MM.1S (cell line): ENCODE results near the gene NAALADL1.

Source experiments
- DNase-seq: peaks from one replicate; pipeline ENCODE4 v3.0.0-alpha.2; 2015
- H2AFZ ChIP-seq: fragments of 300-600 bp; sonication (generic); 2 replicates; pipeline ENCODE4 v1.6.0; 2016; ENCODE audit warnings: antibody characterized with exemption, low read length
- H3F3A ChIP-seq: fragments of 300-600 bp; sonication (generic); 2 replicates; pipeline ENCODE4 v1.6.1; 2016; ENCODE audit warnings: mild to moderate bottlenecking, antibody characterized with exemption, low read length, moderate library complexity, mixed read lengths; ENCODE audit not compliant: insufficient read depth
- H3K27ac ChIP-seq: fragments of 300-600 bp; sonication (generic); 2 replicates; pipeline ENCODE4 v1.5.1; 2016; ENCODE audit warnings: mild to moderate bottlenecking, low read length
- H3K27me3 ChIP-seq: fragments of 300-600 bp; sonication (generic); replicated peaks from 2 replicates; pipeline ENCODE4 v1.6.0; 2016; ENCODE audit warnings: low read length; ENCODE audit not compliant: insufficient read depth
- H3K36me3 ChIP-seq: fragments of 300-600 bp; sonication (generic); replicated peaks from 2 replicates; pipeline ENCODE4 v1.6.1; 2016; ENCODE audit warnings: mild to moderate bottlenecking, low read length, mixed read lengths; ENCODE audit not compliant: insufficient read depth
- H3K4me1 ChIP-seq: fragments of 300-600 bp; sonication (generic); 2 replicates; pipeline ENCODE4 v1.6.1; 2016; ENCODE audit warnings: low read length, mixed read lengths
- H3K4me2 ChIP-seq: fragments of 300-600 bp; sonication (generic); 2 replicates; pipeline ENCODE4 v1.6.0; 2016; ENCODE audit warnings: low read depth, low read length
- H3K4me3 ChIP-seq: fragments of 300-600 bp; sonication (generic); 2 replicates; pipeline ENCODE4 v1.5.1; 2016; ENCODE audit warnings: low read length, mixed read lengths
- H3K79me2 ChIP-seq: fragments of 300-600 bp; sonication (generic); 2 replicates; pipeline ENCODE4 v1.6.1; 2016; ENCODE audit warnings: mixed run types, low read length, mixed read lengths
- H3K9ac ChIP-seq: fragments of 300-600 bp; sonication (generic); 2 replicates; pipeline ENCODE4 v1.6.1; 2016; ENCODE audit warnings: low read length, mixed read lengths
- H3K9me2 ChIP-seq: fragments of 300-600 bp; sonication (generic); replicated peaks from 2 replicates; pipeline ENCODE4 v1.6.1; 2016; ENCODE audit warnings: mild to moderate bottlenecking, low read length, mixed read lengths; ENCODE audit not compliant: insufficient read depth
- H3K9me3 ChIP-seq: fragments of 300-600 bp; sonication (generic); replicated peaks from 2 replicates; pipeline ENCODE4 v1.6.1; 2016; ENCODE audit warnings: mild to moderate bottlenecking, low read length, mixed read lengths; ENCODE audit not compliant: insufficient read depth
- H4K20me1 ChIP-seq: fragments of 300-600 bp; sonication (generic); 2 replicates; pipeline ENCODE4 v1.6.1; 2016; ENCODE audit warnings: mild to moderate bottlenecking, low read length, moderate library complexity, mixed read lengths; ENCODE audit not compliant: insufficient read depth
- EZH2 ChIP-seq: fragments of 300-600 bp; sonication (generic); optimal IDR thresholded peaks from 2 replicates; pipeline ENCODE3; 2017; ENCODE audit warnings: low read depth, mild to moderate bottlenecking, antibody characterized with exemption, low read length, mixed read lengths
- EZH2phosphoT487 ChIP-seq: fragments of 300-600 bp; sonication (generic); IDR thresholded peaks from 2 replicates; pipeline ENCODE4 v1.6.1; 2018; ENCODE audit warnings: antibody characterized with exemption, low read length
- TF ChIP-seq, protein P1 (sequence below): fragments of 300-600 bp; sonication (generic); IDR thresholded peaks from 2 replicates; pipeline ENCODE4 v1.5.1; 2016; ENCODE audit warnings: antibody characterized with exemption, low read length, mixed read lengths

The NAALADL1 gene

DNA sequence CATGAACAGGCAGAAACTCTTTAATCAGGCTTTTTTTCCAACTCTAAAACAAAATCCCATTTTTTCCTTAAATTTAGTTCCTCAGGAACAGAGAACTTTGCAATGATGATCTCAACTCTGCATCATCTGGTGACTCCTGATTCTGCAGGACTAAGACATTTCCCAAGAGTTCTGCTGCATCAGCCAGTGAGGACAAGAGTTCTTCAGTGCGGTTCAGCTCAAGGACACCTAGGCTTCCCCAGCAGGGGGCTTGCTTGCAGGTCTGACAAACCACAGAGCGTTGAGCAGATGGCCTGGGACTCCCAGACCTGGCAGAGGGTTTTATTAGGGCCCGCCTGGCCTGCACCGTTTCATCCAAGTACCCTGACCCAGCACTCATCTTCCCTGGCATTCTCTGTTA, 19.1 kb upstream of the NAALADL1 start:
- H3K9me2 ChIP-seq = no peaks in the 10 kb centered on the region
- no peak overlapping the region for H3K9ac ChIP-seq
- no peak overlapping the region for H3K27ac ChIP-seq
- no peaks in the 10 kb centered on the region for H4K20me1 ChIP-seq
- no peaks in the 10 kb centered on the region for H3K9me3 ChIP-seq
- DNase-seq = no peak
- TF ChIP-seq EZH2phosphoT487 = no peak
- TF ChIP-seq EZH2 = no peak
- TF ChIP-seq, protein P1, sequence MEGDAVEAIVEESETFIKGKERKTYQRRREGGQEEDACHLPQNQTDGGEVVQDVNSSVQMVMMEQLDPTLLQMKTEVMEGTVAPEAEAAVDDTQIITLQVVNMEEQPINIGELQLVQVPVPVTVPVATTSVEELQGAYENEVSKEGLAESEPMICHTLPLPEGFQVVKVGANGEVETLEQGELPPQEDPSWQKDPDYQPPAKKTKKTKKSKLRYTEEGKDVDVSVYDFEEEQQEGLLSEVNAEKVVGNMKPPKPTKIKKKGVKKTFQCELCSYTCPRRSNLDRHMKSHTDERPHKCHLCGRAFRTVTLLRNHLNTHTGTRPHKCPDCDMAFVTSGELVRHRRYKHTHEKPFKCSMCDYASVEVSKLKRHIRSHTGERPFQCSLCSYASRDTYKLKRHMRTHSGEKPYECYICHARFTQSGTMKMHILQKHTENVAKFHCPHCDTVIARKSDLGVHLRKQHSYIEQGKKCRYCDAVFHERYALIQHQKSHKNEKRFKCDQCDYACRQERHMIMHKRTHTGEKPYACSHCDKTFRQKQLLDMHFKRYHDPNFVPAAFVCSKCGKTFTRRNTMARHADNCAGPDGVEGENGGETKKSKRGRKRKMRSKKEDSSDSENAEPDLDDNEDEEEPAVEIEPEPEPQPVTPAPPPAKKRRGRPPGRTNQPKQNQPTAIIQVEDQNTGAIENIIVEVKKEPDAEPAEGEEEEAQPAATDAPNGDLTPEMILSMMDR = no peak
- H3K4me3 ChIP-seq = no peak overlapping the region
- H3K4me2 ChIP-seq = no peak overlapping the region
- H3K4me1 ChIP-seq = peaks cover 25% of the 10 kb centered on the region
- H3K27me3 ChIP-seq = no peaks in the 10 kb centered on the region
- 0 out of 2 replicates have a peak, but pooled peaks cover 6% of the 10 kb centered on the region for H3K36me3 ChIP-seq
- no peak overlapping the region for H2AFZ ChIP-seq
- peaks cover 56% of the 10 kb centered on the region for H3K79me2 ChIP-seq
- peaks cover 18% of the 10 kb centered on the region; the same call in 1 of the 2 replicates for H3F3A ChIP-seq

DNA sequence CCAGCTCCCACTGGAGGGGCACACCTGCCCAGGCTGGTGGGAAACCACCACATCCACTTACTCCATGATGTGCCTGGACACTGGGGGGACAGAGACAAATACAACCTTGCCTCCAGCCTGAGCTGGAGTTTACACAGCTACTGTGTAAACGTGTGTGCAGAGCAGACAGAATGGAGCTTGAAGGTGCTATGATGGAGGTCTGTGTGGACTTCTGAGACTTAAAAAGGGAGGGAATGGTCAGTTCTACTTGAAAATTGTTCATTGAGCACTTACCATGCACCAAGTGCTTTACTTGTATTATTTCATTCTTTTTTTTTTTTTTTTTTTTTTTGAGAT, 14.2 kb upstream of the NAALADL1 start:
- Histone ChIP-seq H3K27me3 (no peaks in the 10 kb centered on the region), H3K36me3 (0 out of 2 replicates have a peak, but pooled peaks cover 4% of the 10 kb centered on the region), H3K4me3 (no peak overlapping the region), H3K4me2 (no peak overlapping the region), H3K9ac (no peak overlapping the region), H3K9me3 (no peaks in the 10 kb centered on the region), H3F3A (no peaks in the 10 kb centered on the region), H3K79me2 (peaks cover 10% of the 10 kb centered on the region), H3K9me2 (no peaks in the 10 kb centered on the region), H3K27ac (no peak overlapping the region; the same call in 1 of the 2 replicates), H4K20me1 (no peaks in the 10 kb centered on the region), H2AFZ (peak overlapping the region; percentile 3; the same call in 1 of the 2 replicates), H3K4me1 (peaks cover 12% of the 10 kb centered on the region)
- no peak for TF ChIP-seq EZH2phosphoT487
- no peak for TF ChIP-seq EZH2
- TF ChIP-seq, protein P1 = no peak
- no peak for DNase-seq

DNA sequence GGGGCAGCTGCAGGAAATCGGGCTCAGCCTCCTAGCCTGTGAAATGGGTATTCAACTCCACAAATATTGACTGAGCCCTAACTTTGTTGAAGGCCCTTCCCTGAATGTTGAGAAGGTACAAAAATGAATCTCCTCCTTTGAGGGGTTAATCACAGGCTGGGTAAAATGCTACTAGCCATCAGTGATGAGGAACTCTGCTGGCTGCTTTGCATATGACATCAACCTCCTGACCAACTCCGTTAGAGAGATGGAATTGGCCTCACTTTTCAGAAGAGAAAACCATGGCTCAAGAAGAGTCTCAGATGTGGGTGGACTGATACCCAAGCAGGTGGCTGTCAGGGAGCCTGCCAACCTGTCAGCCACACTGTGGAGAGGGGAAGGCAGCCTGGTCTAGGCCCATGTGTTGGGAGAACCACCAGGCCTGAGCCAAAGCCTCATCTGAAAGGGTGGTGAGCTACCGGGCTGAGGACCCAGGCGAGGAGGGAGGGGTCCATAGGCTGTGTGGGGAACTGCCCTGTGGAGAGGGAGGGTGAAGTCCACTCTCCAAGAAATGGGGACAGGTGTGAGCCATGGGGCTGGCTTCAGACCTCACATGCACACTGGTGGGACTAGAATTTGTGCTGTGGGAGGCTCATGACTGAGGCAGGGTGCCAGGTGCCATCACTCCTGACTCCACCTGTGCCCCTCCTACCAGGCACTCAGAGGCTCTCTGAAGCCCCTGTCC, 13.7 kb upstream of the NAALADL1 start:
- no peaks in the 10 kb centered on the region for H3K27me3 ChIP-seq
- H3K36me3 ChIP-seq = no peaks in the 10 kb centered on the region
- H3F3A ChIP-seq = no peaks in the 10 kb centered on the region
- H3K4me3 ChIP-seq = no peak overlapping the region
- TF ChIP-seq EZH2 = no peak
- TF ChIP-seq, protein P1 = 0 out of 2 replicates have a peak, but pooled peaks have one; percentile 3
- peak overlapping the region; percentile 3; the same call in 1 of the 2 replicates for H2AFZ ChIP-seq
- no peak for DNase-seq
- no peaks in the 10 kb centered on the region for H3K9me2 ChIP-seq
- no peaks in the 10 kb centered on the region for H4K20me1 ChIP-seq
- H3K9ac ChIP-seq = no peak overlapping the region
- H3K9me3 ChIP-seq = no peaks in the 10 kb centered on the region
- H3K4me1 ChIP-seq = peaks cover 12% of the 10 kb centered on the region
- H3K27ac ChIP-seq = peak overlapping the region; percentile 8; the same call in 1 of the 2 replicates
- no peak overlapping the region for H3K4me2 ChIP-seq
- peaks cover 4% of the 10 kb centered on the region for H3K79me2 ChIP-seq
